Measurements from ENCODE around the gene CFAP97D2.
"Not testable (repeated sequence)": the region's sequence is repeated elsewhere in the genome, so short reads cannot be mapped to it uniquely, and the experiment has no call there.

Gene CFAP97D2

DNA sequence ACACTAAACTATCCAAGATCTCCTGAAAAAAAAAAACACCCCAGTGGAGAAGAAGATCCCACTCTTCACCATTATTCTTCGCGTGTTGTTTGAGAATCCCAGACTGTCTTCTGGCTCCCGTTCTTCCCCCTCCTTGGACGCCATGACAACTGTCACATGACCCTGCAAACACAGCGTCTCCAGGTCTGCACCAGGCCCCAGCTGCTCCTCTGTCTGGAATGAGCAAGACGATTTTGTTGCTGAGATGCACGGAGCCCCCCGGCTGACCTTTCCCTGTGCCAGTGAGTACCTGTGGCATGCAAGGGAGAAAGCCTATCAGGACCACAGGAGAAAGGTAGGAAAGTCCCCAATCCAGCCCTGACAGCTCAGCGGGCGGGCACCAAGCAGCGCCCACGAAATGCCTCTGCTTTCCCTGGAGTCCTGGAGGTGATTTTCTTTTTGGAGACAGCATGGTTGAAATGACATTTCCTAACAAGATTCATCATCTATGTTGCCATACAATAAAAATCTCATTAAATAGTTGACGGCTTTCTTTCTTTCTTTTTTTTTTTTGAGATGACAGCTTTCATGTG, at the start of gene CFAP97D2:
Gene CFAP97D2 (plus strand): TSS at position 171 of the 572 bp plus-strand sequence. CDS start 74 bp downstream, at position 245.
- DNase-seq: no peak

DNA sequence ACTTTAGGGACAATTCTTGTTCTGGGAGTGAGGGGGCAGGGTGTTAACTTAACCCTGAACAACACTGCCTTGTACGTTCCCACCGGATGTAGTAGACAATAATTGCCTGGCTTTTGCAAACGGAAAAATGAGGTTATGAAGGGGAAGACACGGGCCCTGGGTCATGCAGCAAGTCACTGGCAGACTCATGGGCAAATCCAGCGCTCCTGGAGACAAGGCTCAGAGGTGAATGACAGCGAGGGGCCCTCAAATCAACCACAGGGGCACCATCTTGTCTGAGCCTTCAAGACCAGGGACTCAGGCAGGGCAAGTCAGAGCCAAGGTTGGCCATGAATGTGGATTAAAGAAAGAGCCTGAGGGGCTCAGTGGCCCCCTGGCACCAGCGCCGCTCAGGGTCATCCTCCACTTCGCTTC, 49.4 kb upstream of the CFAP97D2 start:
- DNase-seq: no peak

DNA sequence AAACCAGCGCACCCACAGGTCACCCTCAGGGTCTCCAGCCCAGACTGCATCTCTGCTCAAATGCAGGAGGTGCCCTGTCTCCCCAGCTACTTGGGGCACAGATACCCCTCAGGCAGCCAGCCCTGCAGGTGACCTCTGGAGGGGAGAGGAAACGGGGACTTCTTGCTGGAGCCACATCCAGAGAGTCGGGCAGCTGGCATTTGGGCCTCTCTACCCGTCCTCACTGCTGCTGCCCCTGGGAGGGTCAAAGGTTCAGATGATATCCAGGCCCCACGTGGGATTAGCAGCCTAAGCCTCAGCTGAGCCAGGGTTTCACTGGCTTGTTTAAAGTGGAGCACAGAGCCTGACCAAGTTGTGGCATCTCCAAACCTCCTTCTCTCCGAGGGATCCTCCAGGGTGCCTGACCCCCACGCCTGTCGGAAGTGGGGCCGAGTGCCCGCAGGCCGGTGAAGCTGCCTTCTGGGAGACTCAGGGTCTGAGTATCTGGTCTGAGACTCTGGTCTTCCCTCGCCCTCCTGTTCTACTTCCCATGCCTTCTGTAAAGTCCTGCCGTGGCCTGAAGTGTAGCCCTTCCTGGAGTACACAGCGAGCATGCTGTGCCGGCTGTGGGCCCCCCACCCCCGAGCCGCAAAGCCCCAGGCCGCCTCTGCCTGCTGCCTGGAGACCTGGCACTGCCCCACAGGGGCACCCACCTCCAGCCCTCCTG, 48.8 kb upstream of the CFAP97D2 start:
- DNase-seq: no peak

DNA sequence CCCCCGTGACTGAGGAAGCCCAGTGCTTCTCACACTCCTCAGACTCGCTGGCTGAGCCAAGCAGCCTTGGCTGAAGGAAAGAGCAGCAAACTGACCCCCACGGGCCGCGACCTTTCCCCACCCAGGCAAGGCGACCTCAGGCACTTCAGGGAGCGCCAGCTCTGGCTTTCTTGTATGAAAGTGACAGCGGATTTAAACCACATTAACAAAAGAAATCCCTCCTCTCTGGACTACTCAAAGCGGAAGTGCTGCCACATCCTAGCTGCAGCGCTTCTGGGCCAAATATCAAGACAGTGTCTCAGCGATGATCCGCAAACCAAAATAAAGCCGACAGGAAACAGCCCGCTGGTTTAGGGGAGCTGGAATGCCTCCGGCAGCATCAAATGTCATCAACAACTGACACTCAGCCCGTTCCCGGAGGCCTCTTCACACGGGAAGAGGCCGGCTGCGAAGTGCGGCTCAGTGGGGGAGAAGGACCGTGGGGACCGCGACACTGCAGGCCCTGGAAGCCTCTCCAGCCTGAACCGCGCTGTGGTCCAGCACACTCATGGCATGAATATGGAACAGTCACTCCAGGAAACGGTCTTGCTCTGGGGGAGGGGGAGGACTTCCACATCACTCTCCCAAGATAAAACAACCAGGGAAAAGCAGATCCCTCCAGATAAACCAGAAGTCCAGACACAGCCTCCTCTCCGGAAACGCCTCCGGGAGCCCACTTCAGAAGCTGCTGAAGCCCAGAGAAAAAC, 48.0 kb upstream of the CFAP97D2 start:
- peak; percentile 65 for DNase-seq

DNA sequence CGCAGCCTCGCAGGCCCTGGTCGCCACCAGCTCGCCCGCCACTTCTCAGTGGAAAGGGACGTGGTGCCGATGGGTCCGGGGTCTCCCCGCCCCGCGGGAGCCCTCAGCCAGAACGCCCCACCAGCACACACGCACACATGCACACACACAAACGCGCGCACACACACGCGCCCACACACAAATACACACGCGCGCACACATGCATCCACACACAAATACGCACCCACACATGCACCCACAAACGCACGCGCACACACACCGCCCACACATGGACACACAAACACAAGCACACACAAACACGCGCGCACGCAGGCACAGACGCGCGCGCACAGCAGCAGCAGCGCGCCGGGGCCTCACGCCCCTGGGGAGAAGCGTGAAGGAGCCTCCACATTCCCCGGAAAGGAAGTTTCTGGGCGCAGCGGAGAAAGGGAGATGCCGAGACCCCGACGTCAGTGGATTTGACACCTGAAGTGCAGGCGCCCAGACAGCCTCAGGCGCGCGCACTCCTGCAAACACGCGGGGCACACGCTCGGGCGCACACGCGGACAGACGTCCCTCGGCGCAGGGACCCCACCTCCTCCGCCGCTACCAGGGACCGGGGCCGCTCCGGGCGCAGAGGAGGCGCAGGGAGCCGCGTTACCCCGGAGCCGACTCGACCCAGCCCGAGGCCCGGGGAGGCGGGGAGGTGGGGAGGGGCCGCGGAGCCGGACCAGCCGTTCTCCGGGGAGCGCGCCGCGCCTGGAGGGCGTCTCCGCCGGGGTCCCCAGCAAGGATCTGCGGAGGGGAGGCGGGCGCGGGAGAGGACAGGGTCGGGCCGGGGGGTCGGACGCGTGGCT, 47.3 kb upstream of the CFAP97D2 start:
- DNase-seq: peak; percentile 23

DNA sequence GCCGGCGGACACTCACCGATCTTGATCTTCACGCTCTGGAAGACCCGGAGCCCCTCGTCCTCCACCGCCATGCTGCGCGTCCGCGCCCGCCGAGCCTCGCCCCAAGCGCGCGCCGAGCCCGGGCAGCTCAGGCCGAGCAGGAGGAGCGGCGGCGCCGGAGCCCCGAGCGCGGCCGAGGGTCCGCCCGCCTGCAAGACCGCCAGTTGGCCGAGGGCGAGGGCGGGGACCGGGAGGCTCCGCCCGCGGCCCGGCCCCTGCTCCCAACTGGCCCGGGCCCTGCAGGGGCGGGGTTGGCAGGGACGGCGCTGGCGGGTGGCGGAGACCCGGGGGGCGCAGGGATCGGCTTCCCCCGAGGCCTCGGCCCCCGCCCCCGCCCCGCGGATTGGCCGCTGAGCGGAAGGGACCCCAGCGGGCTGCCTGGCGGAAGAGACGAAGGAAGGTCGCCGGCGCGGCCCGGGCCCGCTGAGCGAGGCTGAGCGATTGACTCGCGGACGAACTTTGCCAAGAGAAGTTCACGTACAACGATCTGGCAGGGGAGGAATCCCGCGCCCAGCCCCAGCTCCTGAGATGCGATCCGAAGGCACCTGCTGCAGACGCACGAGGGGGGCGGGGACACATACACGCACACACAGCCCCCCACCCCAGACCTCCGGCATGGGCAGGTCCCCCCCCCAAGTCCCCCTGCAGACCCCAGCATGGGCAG, 46.5 kb upstream of the CFAP97D2 start, which contains the start of gene RASA3:
Gene RASA3 (minus strand): TSS at position 205 of the 703 bp plus-strand sequence. CDS start 134 bp downstream, at position 71.
- DNase-seq: peak; percentile 82

DNA sequence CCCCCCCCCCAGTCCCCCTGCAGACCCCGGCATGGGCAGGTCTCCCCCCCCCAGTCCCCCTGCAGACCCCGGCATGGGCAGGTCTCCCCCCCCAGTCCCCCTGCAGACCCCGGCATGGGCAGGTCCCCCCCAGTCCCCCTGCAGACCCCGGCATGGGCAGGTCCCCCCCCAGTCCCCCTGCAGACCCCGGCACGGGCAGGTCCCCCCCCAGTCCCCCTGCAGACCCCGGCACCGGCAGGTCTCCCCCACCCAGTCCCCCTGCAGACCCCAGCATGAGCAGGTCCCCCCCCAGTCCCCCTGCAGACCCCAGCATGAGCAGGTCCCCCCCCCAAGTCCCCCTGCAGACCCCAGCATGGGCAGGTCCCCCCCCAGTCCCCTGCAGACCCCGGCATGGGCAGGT, 45.9 kb upstream of the CFAP97D2 start:
- not testable (repeated sequence) for DNase-seq

DNA sequence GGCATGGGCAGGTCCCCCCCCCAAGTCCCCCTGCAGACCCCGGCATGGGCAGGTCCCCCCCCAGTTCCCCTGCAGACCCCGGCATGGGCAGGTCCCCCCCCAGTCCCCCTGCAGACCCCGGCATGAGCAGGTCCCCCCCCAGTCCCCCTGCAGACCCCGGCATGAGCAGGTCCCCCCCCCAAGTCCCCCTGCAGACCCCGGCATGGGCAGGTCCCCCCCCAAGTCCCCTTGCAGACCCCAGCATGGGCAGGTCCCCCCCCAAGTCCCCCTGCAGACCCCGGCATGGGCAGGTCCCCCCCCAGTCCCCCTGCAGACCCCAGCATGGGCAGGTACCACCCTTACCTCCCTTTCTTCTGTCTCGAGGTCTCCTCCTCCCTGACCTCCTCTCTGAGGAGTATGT, 45.5 kb upstream of the CFAP97D2 start:
- DNase-seq: not testable (repeated sequence)

DNA sequence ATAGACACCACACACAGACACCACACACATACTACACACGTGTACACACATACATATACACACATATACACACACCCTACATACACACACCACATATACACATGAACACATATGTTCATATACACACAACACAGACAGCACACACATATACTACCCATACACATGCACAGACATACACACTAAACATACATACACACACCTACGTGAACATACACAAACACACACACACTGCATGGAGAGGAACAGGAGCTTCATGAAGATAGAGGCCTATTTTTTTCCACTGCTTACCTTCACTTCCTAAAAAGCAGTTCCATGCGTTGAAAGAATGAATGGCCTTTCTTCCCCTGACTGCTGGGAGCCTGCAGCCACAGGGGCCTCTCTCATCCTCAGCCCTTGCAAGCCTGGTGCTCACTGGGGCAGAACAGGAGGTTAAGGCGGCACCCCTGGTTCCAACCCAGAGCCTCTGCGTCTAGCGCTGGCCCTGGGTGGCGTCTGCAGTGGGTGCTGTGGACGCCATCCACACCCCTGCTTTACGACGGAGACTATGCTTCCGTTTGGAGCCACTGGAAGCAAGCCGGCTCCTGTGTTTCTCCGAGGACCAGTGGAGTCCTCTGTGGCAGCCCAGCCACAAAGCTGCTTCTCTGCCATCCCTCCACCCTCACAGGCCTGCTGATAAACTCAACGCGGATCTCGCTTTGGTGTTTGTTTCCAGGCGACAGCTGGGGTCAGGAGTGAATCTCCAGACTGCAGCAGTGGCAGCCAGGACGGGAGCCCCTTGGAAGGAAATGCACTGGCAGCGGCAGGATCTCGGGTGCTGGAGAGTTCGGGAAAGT, 44.7 kb upstream of the CFAP97D2 start:
- no peak for DNase-seq

DNA sequence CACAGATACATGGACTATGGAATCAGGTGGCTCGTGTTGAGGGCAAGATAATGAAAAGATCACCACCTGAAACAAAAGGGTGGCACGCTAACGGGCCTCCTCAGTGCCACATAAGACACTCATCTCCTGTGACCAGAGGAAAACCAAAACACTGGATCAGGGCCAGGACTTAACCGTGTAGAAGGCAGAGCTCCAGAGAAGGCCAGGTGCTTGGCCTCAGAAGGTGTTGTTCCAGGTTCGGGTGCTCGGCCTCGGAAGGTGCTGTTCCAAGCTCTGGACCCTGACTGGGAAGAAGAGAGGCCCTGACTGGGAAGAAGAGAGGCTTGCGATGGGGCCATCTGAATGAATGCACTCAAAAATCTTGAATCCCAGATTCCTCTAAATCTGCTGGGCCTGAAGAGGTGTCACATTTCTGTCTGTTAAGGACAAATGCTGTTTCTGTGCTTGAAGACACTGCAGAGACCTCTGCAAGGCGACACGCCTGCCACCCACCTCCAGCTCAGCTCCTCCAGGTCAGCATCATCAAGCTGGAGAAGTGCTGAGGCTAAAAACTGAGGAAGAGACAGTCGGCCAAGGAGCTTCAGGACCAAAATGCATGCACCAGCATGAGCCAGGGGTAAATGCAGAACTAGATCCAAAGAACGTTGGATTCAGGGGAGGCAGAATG, 44.0 kb upstream of the CFAP97D2 start:
- DNase-seq: peak; percentile 67

DNA sequence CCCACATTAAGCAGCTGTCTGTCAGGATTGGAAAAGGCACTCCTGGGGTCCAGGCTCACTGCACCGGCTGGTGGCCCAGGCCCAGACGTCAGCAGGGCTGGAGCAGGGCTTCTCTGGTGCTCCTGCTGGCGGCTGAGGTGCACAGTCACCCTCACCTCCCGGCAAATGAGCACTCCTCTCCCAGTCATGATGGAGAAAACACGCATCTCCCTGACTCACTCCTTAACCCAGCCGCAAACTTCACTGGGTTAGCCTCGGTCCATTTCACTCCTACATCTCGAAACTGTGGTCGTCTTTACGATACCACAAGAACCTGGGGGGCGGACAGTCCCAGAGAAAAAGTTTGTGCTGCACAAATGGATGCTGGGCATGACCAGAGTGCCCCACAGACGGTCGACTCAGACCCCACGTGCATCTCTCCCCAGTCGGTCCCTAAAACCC, 43.3 kb upstream of the CFAP97D2 start:
- no peak for DNase-seq

DNA sequence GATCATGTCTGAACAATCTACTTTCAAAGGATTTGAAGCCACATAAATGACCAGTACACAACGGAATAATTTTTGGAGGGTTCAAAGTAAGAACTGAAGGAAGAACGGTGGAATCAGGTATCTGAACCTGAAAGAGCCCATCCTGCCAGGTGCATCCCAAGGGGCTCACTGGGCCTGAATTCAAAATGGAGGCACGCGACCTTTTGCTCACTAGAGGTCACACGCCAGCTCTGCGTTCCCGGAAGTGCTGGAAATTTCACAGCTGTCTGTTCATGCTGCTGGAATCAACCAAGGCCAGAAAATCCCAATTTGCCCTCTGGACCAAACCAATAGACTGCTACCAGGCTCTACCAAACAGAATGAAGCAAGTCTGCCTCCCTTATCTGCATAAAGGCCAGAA, 42.5 kb upstream of the CFAP97D2 start:
- DNase-seq: no peak

DNA sequence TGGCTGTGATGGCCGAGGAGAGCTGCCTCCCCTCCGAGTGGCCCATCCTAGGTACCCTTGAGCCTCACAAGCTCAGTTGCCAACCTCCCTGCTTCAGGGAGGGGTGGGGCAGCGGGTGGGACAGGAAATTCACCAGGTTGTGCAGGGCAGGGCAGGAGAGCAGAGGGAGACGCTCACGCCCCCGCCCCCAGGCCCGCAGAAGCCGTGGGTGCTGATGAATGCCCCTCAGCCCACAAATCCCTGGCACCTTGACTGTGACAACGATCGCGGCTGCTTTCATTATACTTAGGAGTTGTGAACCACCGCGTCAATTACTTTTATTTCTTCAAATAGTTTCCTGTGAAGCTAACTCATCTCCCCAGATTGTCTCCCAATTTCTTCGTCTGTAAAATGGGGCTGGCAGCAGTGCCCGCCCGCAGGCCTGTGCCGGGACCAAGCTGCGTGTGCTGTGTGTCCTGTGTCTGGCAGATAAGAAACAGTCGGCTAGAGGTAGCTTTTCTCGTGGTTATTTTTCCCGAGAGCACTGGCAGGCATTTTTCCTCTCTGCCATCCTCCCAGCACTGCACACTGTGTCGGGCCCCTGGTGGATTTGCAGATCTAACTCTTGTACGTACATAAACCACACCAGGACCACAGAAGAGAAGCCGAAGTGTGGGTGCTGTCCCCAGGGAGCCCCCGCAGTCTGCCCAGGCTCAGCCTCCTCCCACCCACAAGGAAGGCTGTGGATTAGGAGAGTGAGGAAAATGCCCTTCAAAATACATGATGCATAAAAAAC, 38.7 kb upstream of the CFAP97D2 start:
- DNase-seq: no peak

DNA sequence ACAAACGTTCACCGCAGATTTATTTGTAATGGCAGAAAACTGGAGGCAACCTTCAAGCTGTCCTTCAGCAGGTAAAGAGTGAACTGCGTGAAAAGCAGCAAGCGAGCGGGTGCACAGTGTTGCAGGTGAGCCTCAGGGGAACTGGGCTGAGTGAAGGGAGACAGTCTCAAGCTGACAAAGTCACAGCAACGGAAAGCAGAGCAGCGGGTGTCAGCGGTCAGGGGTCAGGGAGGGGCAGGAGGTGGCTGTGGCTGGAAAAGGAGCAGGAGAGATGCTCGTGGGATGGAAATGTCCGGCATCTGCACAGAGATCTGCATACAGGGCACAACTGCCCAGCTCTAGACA, 38.2 kb upstream of the CFAP97D2 start:
- peak; percentile 36 for DNase-seq

DNA sequence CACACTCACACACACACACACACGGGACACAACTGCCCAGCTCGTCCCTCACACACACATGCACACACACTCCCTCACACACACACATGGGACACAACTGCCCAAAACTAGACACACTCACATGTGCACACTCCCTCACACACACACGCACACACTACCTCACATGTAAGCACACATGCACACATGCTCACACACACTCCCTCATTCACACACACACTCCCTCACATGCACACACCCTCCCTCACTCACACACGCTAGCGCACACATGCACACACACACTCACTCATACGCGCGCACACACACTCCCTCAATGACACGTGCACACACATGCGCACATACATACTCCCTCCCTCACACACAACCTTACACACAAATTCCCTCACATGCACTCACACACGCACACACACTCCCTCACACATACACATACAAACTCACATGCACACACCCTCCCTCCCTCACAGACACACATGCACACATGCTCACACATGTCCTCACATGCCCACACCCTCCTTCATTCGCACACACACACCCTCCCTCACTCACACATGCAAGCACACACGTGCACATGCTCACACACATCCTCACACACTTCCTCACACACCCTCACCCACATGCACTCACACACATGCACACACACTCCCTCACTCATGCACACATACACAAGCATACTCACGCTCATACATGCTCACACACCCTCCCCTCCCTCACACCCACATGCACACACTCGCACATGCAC, 37.6 kb upstream of the CFAP97D2 start:
- no peak for DNase-seq

DNA sequence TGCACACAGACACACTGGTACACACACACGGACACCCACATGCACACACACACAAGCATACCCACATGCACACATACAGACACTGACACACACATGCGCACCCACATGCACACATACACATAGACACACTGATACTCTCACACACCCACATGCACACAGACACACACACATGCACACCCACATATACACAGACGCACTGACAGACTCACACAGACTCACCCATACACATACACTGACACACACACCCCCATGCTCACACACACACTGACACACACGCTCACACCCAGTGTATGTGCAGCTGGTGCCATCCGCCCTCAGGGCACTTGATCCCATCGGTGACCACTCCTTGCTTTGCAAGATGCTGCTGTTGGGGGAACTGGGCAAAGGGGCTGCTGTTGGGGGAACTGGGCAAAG, 36.9 kb upstream of the CFAP97D2 start:
- DNase-seq: no peak

DNA sequence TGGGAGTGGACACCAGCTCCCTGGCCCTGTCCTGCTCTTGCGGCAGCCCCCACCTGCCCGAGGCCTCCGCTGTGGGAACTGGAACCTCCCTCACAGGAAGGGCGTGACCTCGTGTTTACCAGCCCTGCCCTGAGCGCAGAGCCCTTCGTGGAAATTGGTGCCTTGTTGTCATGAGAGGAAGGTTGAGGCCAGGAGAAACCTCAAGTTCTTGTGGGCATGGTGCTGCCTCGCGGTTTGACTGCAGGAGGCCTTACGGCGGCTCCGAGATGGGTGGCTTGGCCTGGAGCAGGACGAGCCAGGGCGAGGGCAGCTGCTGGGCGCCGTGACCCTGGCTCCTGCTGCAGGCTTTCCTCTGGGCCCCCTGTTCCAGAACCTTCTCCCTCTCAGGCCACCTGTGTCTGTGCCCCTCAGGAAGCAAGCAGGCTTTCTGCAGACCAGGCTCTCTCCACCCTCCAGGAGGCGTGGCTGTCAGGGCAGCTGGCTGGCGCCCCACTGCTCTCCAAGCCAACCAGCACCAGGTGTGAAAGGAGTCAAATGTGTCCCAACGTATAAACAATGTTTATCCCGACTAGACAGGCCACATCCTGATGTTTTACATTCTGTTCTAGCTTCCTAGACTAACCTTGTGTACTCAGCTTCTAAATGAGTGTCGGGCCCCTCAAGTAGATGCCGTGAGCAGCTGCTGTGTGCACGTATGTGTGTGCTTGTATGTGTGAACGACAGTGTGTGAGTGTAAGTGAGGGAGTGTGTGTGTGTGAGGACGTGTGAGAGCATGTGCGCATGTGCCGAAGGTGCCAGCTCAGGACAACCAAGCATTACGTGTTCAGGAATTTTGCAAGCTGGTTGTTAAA, 36.2 kb upstream of the CFAP97D2 start:
- peak; percentile 70 for DNase-seq

Data from RPMI8226 (cell line).